GM23248 (cell line): ENCODE measurements around the gene SMARCC1. TPM values are rescaled to one million over a fixed set of nuclear protein-coding genes. Genes with fewer than 3 reads are reported as not detected.

Source experiments
- DNase-seq: peaks from one replicate; pipeline ENCODE4 v3.0.0-alpha.2; 2015
- H2AFZ ChIP-seq: fragments of 200-600 bp; sonication (generic); 2 replicates; pipeline ENCODE4 v1.6.1; 2016; ENCODE audit warnings: antibody characterized with exemption
- H3F3A ChIP-seq: fragments of 200-600 bp; sonication (generic); 2 replicates; pipeline ENCODE4 v1.6.1; 2016; ENCODE audit warnings: mild to moderate bottlenecking, antibody characterized with exemption, mixed run types; ENCODE audit not compliant: insufficient read depth
- H3K27ac ChIP-seq: fragments of 200-600 bp; sonication (generic); 2 replicates; pipeline ENCODE4 v1.5.1; 2016; ENCODE audit warnings: mild to moderate bottlenecking
- H3K27me3 ChIP-seq: fragments of 200-600 bp; sonication (generic); replicated peaks from 2 replicates; pipeline ENCODE4 v1.6.1; 2016; ENCODE audit warnings: mild to moderate bottlenecking; ENCODE audit not compliant: insufficient read depth
- H3K36me3 ChIP-seq: fragments of 200-600 bp; sonication (generic); 2 replicates; pipeline ENCODE4 v1.6.1; 2016; ENCODE audit warnings: low read depth, mild to moderate bottlenecking
- H3K4me1 ChIP-seq: fragments of 200-600 bp; sonication (generic); 2 replicates; pipeline ENCODE4 v1.6.1; 2016; ENCODE audit warnings: mild to moderate bottlenecking; ENCODE audit not compliant: insufficient read depth
- H3K4me2 ChIP-seq: fragments of 200-600 bp; sonication (generic); one replicate; pipeline ENCODE4 v1.6.1; 2016; ENCODE audit warnings: mild to moderate bottlenecking; ENCODE audit not compliant: unreplicated experiment
- H3K4me3 ChIP-seq: fragments of 200-600 bp; sonication (generic); 2 replicates; pipeline ENCODE4 v1.5.1; 2016; ENCODE audit warnings: mild to moderate bottlenecking
- H3K79me2 ChIP-seq: fragments of 200-600 bp; sonication (generic); 2 replicates; pipeline ENCODE4 v1.6.1; 2016; ENCODE audit warnings: mild to moderate bottlenecking; ENCODE audit not compliant: insufficient read depth
- H3K9ac ChIP-seq: fragments of 200-600 bp; sonication (generic); 2 replicates; pipeline ENCODE4 v1.6.1; 2016; ENCODE audit warnings: mild to moderate bottlenecking
- H3K9me2 ChIP-seq: fragments of 200-600 bp; sonication (generic); 2 replicates; pipeline ENCODE4 v1.6.1; 2016; ENCODE audit warnings: mixed run types, mild to moderate bottlenecking, moderate library complexity; ENCODE audit not compliant: insufficient read depth
- H3K9me3 ChIP-seq: fragments of 200-600 bp; sonication (generic); one replicate; pipeline ENCODE4 v1.6.1; 2017; ENCODE audit warnings: low read depth
- H4K20me1 ChIP-seq: fragments of 200-600 bp; sonication (generic); 2 replicates; pipeline ENCODE4 v1.6.0; 2016; ENCODE audit not compliant: insufficient read depth
- EZH2 ChIP-seq: fragments of 200-600 bp; sonication (generic); IDR thresholded peaks from 2 replicates; pipeline ENCODE4 v1.6.1; 2018; ENCODE audit warnings: antibody characterized with exemption, mild to moderate bottlenecking; ENCODE audit not compliant: insufficient read depth, poor library complexity, severe bottlenecking
- EZH2phosphoT487 ChIP-seq: fragments of 200-600 bp; sonication (generic); IDR thresholded peaks from 2 replicates; pipeline ENCODE4 v1.6.1; 2018; ENCODE audit warnings: antibody characterized with exemption, moderate library complexity, mild to moderate bottlenecking, low read depth; ENCODE audit not compliant: insufficient read depth
- WGBS, 2 experiments: methylation state at CpG; one replicate each; pipeline ENCODE4 v1.1.6; 2015 to 2017; ENCODE audit warnings: low lambda C conversion rate in 2 of 2, low coverage in 1 of 2; ENCODE audit errors: missing lambda C conversion rate in 2 of 2; 5-methylcytosine and 5-hydroxymethylcytosine counted together
- in situ Hi-C: fragments of 300-500 bp; cut with MboI; formaldehyde crosslinking; loops from 2 replicates; pipeline ENCODE4 v1.15.0; 2020
- polyA plus RNA-seq: library from polyadenylated mRNA; unstranded; fragments of >200 nt; fragmentation: Nextera tagmentation; extraction: Ambion mirVana; gene quantifications from 2 replicates; pipeline ENCODE4 v1.2.1, GENCODE V29; 2016
- total RNA-seq: library from RNA; depleted of rRNA; stranded (reverse); fragments of >200 nt; shearing (Covaris generic); gene quantifications from 2 replicates; pipeline ENCODE4 v1.2.3, GENCODE V29; 2014

SMARCC1 gene
- total and polyA plus RNA-seq, 2 experiments from 2014 or later: 31.5 to 40.9 TPM

GRCh38 chr3:47634996-47635395 is 146.7 kb downstream of the SMARCC1 start:
- no peak overlapping the region for H3K27ac ChIP-seq
- TF ChIP-seq EZH2phosphoT487 (no peak), EZH2 (no peak)
- H3K79me2 ChIP-seq: peaks cover 8% of the 10 kb centered on the region
- no peaks in the 10 kb centered on the region for H3K27me3 ChIP-seq
- no peaks in the 10 kb centered on the region for H4K20me1 ChIP-seq
- no peaks in the 10 kb centered on the region for H3K9me2 ChIP-seq
- no peak overlapping the region for H3K9ac ChIP-seq
- peaks cover 70% of the 10 kb centered on the region for H3K36me3 ChIP-seq
- H2AFZ ChIP-seq: no peak overlapping the region
- in situ Hi-C loops: no loop called here
- no peaks in the 10 kb centered on the region for H3F3A ChIP-seq
- H3K9me3 ChIP-seq: no peaks in the 10 kb centered on the region
- H3K4me1 ChIP-seq: no peaks in the 10 kb centered on the region
- DNase-seq: no peak
- WGBS, 2 experiments: 96 to 97% methylated on average over 6 of the region's 6 CpGs
- no peak overlapping the region for H3K4me3 ChIP-seq
- no peak overlapping the region for H3K4me2 ChIP-seq

- Histone ChIP-seq H3K9me3 (no peaks in the 10 kb centered on the region), H2AFZ (no peak overlapping the region), H3K36me3 (peaks cover 56% of the 10 kb centered on the region), H3K27me3 (no peaks in the 10 kb centered on the region), H3K9ac (no peak overlapping the region), H3K79me2 (no peaks in the 10 kb centered on the region), H3F3A (no peaks in the 10 kb centered on the region), H3K9me2 (no peaks in the 10 kb centered on the region), H3K4me3 (no peak overlapping the region), H3K4me1 (no peaks in the 10 kb centered on the region), H3K27ac (no peak overlapping the region), H4K20me1 (no peaks in the 10 kb centered on the region), H3K4me2 (no peak overlapping the region)
- 90 to 100% methylated on average over 1 of the region's 1 CpG for WGBS, 2 experiments
- in situ Hi-C loops: no loop called here
- TF ChIP-seq EZH2 (no peak), EZH2phosphoT487 (no peak)
- DNase-seq: no peak
Measured at GRCh38 chr3:47630810-47631209, 150.9 kb downstream of the SMARCC1 start.

GRCh38 chr3:47629770-47630169 is 151.9 kb downstream of the SMARCC1 start:
- Histone ChIP-seq H3K79me2 (no peaks in the 10 kb centered on the region), H3K36me3 (peaks cover 46% of the 10 kb centered on the region), H3K4me2 (no peak overlapping the region), H3K27ac (no peak overlapping the region), H3K27me3 (no peaks in the 10 kb centered on the region), H3K9ac (no peak overlapping the region), H3K4me3 (no peak overlapping the region), H3F3A (no peaks in the 10 kb centered on the region), H2AFZ (no peak overlapping the region), H4K20me1 (no peaks in the 10 kb centered on the region), H3K9me2 (no peaks in the 10 kb centered on the region), H3K9me3 (no peaks in the 10 kb centered on the region), H3K4me1 (no peaks in the 10 kb centered on the region)
- WGBS, 2 experiments: 69 to 71% methylated on average over 6 of the region's 6 CpGs
- in situ Hi-C loops: no loop called here
- no peak for DNase-seq
- no peak for TF ChIP-seq EZH2phosphoT487

GRCh38 chr3:47628426-47628825 is 153.3 kb downstream of the SMARCC1 start:
- WGBS, 2 experiments: 91 to 92% methylated on average over 6 of the region's 6 CpGs
- H3K27me3 ChIP-seq: no peaks in the 10 kb centered on the region
- no peaks in the 10 kb centered on the region for H3K4me1 ChIP-seq
- no peaks in the 10 kb centered on the region for H3K9me2 ChIP-seq
- no peak for TF ChIP-seq EZH2
- H3K9ac ChIP-seq: no peak overlapping the region
- in situ Hi-C loops: no loop called here
- no peaks in the 10 kb centered on the region for H3K9me3 ChIP-seq
- no peak overlapping the region for H3K27ac ChIP-seq
- peaks cover 41% of the 10 kb centered on the region for H3K36me3 ChIP-seq
- H2AFZ ChIP-seq: no peak overlapping the region
- DNase-seq: no peak
- no peaks in the 10 kb centered on the region for H3K79me2 ChIP-seq
- no peak overlapping the region for H3K4me3 ChIP-seq
- H4K20me1 ChIP-seq: no peaks in the 10 kb centered on the region
- no peaks in the 10 kb centered on the region for H3F3A ChIP-seq
- H3K4me2 ChIP-seq: no peak overlapping the region
